Astrocyte (in vitro differentiated cells and primary cell): ENCODE results near the gene OSTM1. TPM values are rescaled to one million over a fixed set of nuclear protein-coding genes. Genes with fewer than 3 reads are reported as not detected.

Experiments used
- DNase-seq: peaks from one replicate; pipeline ENCODE4 v3.0.0-alpha.2; 2010; ENCODE audit warnings: low read depth
- FAIRE-seq: peaks from 2 replicates; lab custom pipeline; 2011; peaks lifted over from hg19 to GRCh38; lab: Jason Lieb, UNC
- H2AFZ ChIP-seq: 2 replicates; pipeline ENCODE4 v1.6.0; 2012; ENCODE audit warnings: low read depth, low read length, inconsistent platforms
- H3K27ac ChIP-seq: 2 replicates; pipeline ENCODE4 v1.5.1; 2011; ENCODE audit warnings: low read depth, low read length, inconsistent platforms
- H3K27me3 ChIP-seq: 2 replicates; pipeline ENCODE4 v1.6.0; 2011; ENCODE audit warnings: low read length, inconsistent platforms; ENCODE audit not compliant: insufficient read depth
- H3K36me3 ChIP-seq: 2 replicates; pipeline ENCODE4 v1.5.1; 2011; ENCODE audit warnings: low read length, inconsistent platforms; ENCODE audit not compliant: insufficient read depth
- H3K4me1 ChIP-seq: 2 replicates; pipeline ENCODE4 v1.5.1; 2011; ENCODE audit warnings: low read length, inconsistent platforms; ENCODE audit not compliant: insufficient read depth
- H3K4me2 ChIP-seq: 2 replicates; pipeline ENCODE4 v1.6.0; 2012; ENCODE audit warnings: low read length, inconsistent platforms
- H3K4me3 ChIP-seq: 2 replicates; pipeline ENCODE4 v1.5.1; 2011; ENCODE audit warnings: low read depth, mild to moderate bottlenecking, low read length, inconsistent platforms; ENCODE audit not compliant: insufficient read depth
- H3K79me2 ChIP-seq: 2 replicates; pipeline ENCODE4 v1.6.0; 2012; ENCODE audit warnings: mild to moderate bottlenecking, low read length, inconsistent platforms; ENCODE audit not compliant: insufficient read depth
- H3K9ac ChIP-seq: 2 replicates; pipeline ENCODE4 v1.6.0; 2012; ENCODE audit warnings: mild to moderate bottlenecking, low read length, inconsistent platforms
- H3K9me3 ChIP-seq: 2 replicates; pipeline ENCODE4 v1.5.1; 2012; ENCODE audit warnings: low read depth, mild to moderate bottlenecking, low read length, inconsistent platforms; ENCODE audit not compliant: insufficient read depth
- H4K20me1 ChIP-seq: 2 replicates; pipeline ENCODE4 v1.6.0; 2012; ENCODE audit warnings: low read length, inconsistent platforms; ENCODE audit not compliant: insufficient read depth
- H3K27ac Mint-ChIP-seq: one replicate; pipeline ENCODE4 v1.8.0; 2021; ENCODE audit warnings: mild to moderate bottlenecking, mixed read lengths; ENCODE audit not compliant: unreplicated experiment
- H3K27me3 Mint-ChIP-seq: one replicate; pipeline ENCODE4 v1.8.0; 2021; ENCODE audit warnings: low read depth, mixed read lengths; ENCODE audit not compliant: unreplicated experiment
- H3K36me3 Mint-ChIP-seq: one replicate; pipeline ENCODE4 v1.8.0; 2021; ENCODE audit warnings: low read depth, mixed read lengths; ENCODE audit not compliant: unreplicated experiment
- H3K4me1 Mint-ChIP-seq: one replicate; pipeline ENCODE4 v1.8.0; 2021; ENCODE audit warnings: low read depth, mixed read lengths; ENCODE audit not compliant: unreplicated experiment
- H3K4me3 Mint-ChIP-seq: one replicate; pipeline ENCODE4 v1.8.0; 2021; ENCODE audit warnings: mild to moderate bottlenecking, moderate library complexity, mixed read lengths; ENCODE audit not compliant: unreplicated experiment
- H3K9me3 Mint-ChIP-seq: one replicate; pipeline ENCODE4 v1.8.0; 2021; ENCODE audit warnings: mild to moderate bottlenecking, mixed read lengths; ENCODE audit not compliant: unreplicated experiment
- EZH2 ChIP-seq: IDR thresholded peaks from 2 replicates; pipeline ENCODE4 v1.6.1; 2012; ENCODE audit warnings: mild to moderate bottlenecking, low read length, inconsistent platforms; ENCODE audit not compliant: insufficient read depth
- total RNA-seq: library from RNA; stranded (reverse); gene quantifications from 2 replicates; pipeline ENCODE4 v1.2.1, GENCODE V29; 2021
- TF ChIP-seq, protein P1 (sequence below): IDR thresholded peaks from 2 replicates; pipeline ENCODE4 v1.5.1; 2011; ENCODE audit warnings: low read depth, mild to moderate bottlenecking, inconsistent platforms, low read length, moderate library complexity; ENCODE audit not compliant: insufficient read depth

The OSTM1 gene
- total RNA-seq, 1 donor from 2014 or later = 58.3 TPM

DNA sequence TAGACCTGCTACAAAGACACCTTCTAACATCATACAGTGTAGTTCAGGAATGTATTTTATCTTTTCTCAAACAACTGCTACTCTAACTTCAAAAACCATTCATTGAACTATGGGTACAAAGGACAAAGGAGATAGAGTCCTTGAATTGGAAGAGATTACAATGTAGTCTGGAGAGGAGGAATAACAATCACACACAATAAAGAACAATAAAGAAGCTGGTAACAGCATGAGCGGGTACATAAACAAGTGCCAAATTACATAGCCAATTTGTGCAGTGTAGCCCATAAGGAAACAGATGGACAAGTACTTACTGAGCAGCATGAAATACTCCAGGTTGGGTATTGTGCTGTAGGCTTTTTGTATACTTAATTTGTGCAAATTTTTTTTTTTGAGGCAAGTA, 44.3 kb downstream of the OSTM1 start:
- Histone ChIP-seq H3K4me3 (no peak overlapping the region), H3K9me3 (no peaks in the 10 kb centered on the region), H3K4me1 (no peaks in the 10 kb centered on the region), H3K36me3 (no peaks in the 10 kb centered on the region), H3K9ac (no peak overlapping the region), H3K27me3 (no peaks in the 10 kb centered on the region), H3K4me2 (no peak overlapping the region), H3K27ac (no peak overlapping the region), H4K20me1 (no peaks in the 10 kb centered on the region), H2AFZ (no peak overlapping the region), H3K79me2 (no peaks in the 10 kb centered on the region)
- no peak for DNase-seq
- no peak for FAIRE-seq
- no peak overlapping the region for H3K4me3 Mint-ChIP-seq
- H3K36me3 Mint-ChIP-seq = peaks cover 11% of the 10 kb centered on the region
- peaks cover 3% of the 10 kb centered on the region for H3K9me3 Mint-ChIP-seq
- TF ChIP-seq, protein P1, sequence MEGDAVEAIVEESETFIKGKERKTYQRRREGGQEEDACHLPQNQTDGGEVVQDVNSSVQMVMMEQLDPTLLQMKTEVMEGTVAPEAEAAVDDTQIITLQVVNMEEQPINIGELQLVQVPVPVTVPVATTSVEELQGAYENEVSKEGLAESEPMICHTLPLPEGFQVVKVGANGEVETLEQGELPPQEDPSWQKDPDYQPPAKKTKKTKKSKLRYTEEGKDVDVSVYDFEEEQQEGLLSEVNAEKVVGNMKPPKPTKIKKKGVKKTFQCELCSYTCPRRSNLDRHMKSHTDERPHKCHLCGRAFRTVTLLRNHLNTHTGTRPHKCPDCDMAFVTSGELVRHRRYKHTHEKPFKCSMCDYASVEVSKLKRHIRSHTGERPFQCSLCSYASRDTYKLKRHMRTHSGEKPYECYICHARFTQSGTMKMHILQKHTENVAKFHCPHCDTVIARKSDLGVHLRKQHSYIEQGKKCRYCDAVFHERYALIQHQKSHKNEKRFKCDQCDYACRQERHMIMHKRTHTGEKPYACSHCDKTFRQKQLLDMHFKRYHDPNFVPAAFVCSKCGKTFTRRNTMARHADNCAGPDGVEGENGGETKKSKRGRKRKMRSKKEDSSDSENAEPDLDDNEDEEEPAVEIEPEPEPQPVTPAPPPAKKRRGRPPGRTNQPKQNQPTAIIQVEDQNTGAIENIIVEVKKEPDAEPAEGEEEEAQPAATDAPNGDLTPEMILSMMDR = no peak
- TF ChIP-seq EZH2 = no peak
- no peaks in the 10 kb centered on the region for H3K27me3 Mint-ChIP-seq
- H3K4me1 Mint-ChIP-seq = no peaks in the 10 kb centered on the region
- no peak overlapping the region for H3K27ac Mint-ChIP-seq

DNA sequence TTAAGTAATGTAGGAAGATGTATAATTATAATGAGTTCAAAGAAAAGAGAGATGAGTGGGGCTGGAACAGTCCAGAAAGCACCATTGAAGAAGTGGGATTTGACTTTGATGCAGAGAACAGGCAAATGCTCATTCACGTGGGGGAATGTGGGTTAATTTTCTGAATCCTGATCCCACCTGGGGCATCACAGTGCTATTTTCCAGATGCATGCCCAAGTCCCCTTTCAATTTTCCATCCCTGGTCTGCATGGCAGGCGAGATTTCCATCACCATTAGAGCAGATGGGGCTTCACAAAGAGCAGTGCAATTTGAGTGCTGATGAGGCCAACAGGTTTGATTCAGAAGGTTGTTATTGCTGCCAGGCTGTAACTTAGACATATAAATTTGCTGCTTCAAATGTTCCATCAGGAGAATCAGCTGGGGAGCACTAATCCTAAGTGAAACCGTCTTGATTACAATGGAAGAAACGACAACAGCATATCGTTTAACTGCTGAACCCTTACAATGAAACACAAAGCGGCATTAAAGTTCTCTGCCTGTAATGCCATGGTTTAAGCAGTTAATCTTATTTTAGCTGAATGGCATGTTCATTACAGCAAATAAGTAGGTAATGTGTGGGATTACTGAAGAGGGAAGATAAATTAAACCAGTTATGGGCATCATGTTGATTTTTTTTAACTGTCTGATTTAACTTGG, 45.2 kb downstream of the OSTM1 start:
- Histone ChIP-seq H4K20me1 (no peaks in the 10 kb centered on the region), H3K9me3 (no peaks in the 10 kb centered on the region), H3K27me3 (no peaks in the 10 kb centered on the region), H3K36me3 (no peaks in the 10 kb centered on the region), H3K27ac (no peak overlapping the region), H2AFZ (no peak overlapping the region), H3K79me2 (no peaks in the 10 kb centered on the region), H3K4me2 (no peak overlapping the region), H3K4me3 (no peak overlapping the region), H3K9ac (no peak overlapping the region), H3K4me1 (no peaks in the 10 kb centered on the region)
- Mint-ChIP-seq H3K9me3 (peaks cover 3% of the 10 kb centered on the region), H3K27me3 (no peaks in the 10 kb centered on the region), H3K4me3 (no peak overlapping the region), H3K4me1 (no peaks in the 10 kb centered on the region), H3K36me3 (peaks cover 11% of the 10 kb centered on the region), H3K27ac (no peak overlapping the region)
- no peak for FAIRE-seq
- no peak for TF ChIP-seq EZH2
- TF ChIP-seq, protein P1 = no peak
- DNase-seq = no peak

DNA sequence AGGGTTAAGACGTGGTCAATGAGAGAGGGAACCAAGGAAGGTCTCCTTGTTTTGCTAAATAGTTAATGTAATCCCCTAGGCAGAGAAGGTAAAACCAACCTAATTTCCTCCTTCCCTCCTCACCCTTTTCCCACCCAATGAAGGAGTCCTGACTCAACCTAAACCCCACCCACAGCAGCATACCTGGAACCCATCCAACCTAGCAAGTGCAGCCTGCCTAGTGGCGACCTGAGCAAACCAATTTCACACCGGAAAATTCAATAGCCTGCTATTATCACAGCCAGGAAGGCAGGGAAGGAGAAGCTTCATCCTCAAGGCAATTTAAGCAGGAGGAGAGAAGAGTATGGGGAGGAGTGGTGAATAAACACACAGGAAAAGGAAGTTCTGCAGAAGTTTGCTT, 46.9 kb downstream of the OSTM1 start:
- Histone ChIP-seq H3K9ac (no peak overlapping the region), H3K9me3 (no peaks in the 10 kb centered on the region), H2AFZ (no peak overlapping the region), H3K4me3 (no peak overlapping the region), H3K4me1 (no peaks in the 10 kb centered on the region), H3K27me3 (no peaks in the 10 kb centered on the region), H3K4me2 (no peak overlapping the region), H3K79me2 (no peaks in the 10 kb centered on the region), H3K27ac (no peak overlapping the region), H3K36me3 (no peaks in the 10 kb centered on the region), H4K20me1 (no peaks in the 10 kb centered on the region)
- TF ChIP-seq, protein P1 = no peak
- TF ChIP-seq EZH2 = no peak
- Mint-ChIP-seq H3K4me1 (no peaks in the 10 kb centered on the region), H3K9me3 (peaks cover 1% of the 10 kb centered on the region), H3K36me3 (peaks cover 8% of the 10 kb centered on the region), H3K27me3 (no peaks in the 10 kb centered on the region), H3K4me3 (no peak overlapping the region), H3K27ac (no peak overlapping the region)
- FAIRE-seq = no peak
- no peak for DNase-seq
